HepG2 (cell line): ENCODE results near the gene SLC13A3. TPM values are rescaled to one million over a fixed set of nuclear protein-coding genes. Genes with fewer than 3 reads are reported as not detected.

Source experiments
- AKAP8 ChIP-seq: sonication (generic); formaldehyde crosslinking; IDR thresholded peaks from 2 replicates; pipeline ENCODE4 v1.5.1; 2020; ENCODE audit warnings: mild to moderate bottlenecking, missing genetic modification reagents
- ARHGAP35 ChIP-seq: sonication (generic); formaldehyde crosslinking; IDR thresholded peaks from 2 replicates; pipeline ENCODE4 v1.9.0; 2022; ENCODE audit warnings: mild to moderate bottlenecking, inconsistent platforms, moderate library complexity, missing genetic modification reagents, borderline replicate concordance
- CEBPB ChIP-seq: IDR thresholded peaks from 2 replicates; pipeline ENCODE4 v1.6.1; 2011; ENCODE audit warnings: low read depth, low read length, improper control_type of control experiment, borderline replicate concordance
- HDAC2 ChIP-seq: sonication (generic); formaldehyde crosslinking; IDR thresholded peaks from 2 replicates; pipeline ENCODE4 v1.4.0; 2020; ENCODE audit warnings: missing genetic modification reagents
- HNRNPK ChIP-seq: fragments of 200-400 bp; formaldehyde crosslinking; IDR thresholded peaks from 2 replicates; pipeline ENCODE4 v1.6.1; 2018; ENCODE audit warnings: low read length, low read depth, moderate library complexity, mild to moderate bottlenecking; ENCODE audit not compliant: poor library complexity, severe bottlenecking
- MEIS2 ChIP-seq: sonication (generic); formaldehyde crosslinking; IDR thresholded peaks from 2 replicates; pipeline ENCODE4 v1.9.0; 2021; ENCODE audit warnings: mild to moderate bottlenecking, missing genetic modification reagents
- NCOR1 ChIP-seq: fragments of 200-600 bp; sonication (generic); IDR thresholded peaks from 2 replicates; pipeline ENCODE4 v1.7.0; 2017; ENCODE audit warnings: antibody characterized with exemption, low read length, borderline replicate concordance
- PCBP2 ChIP-seq: fragments of 200-400 bp; formaldehyde crosslinking; optimal IDR thresholded peaks from 2 replicates; pipeline ENCODE3; 2018; ENCODE audit warnings: low read length, low read depth; ENCODE audit not compliant: poor library complexity, severe bottlenecking
- PHF8 ChIP-seq: sonication (generic); formaldehyde crosslinking; IDR thresholded peaks from 2 replicates; pipeline ENCODE4 v1.5.0; 2020; ENCODE audit warnings: missing genetic modification reagents
- SATB2 ChIP-seq: sonication (generic); formaldehyde crosslinking; IDR thresholded peaks from 2 replicates; pipeline ENCODE4 v1.5.0; 2020; ENCODE audit warnings: missing genetic modification reagents
- SRSF9 ChIP-seq: fragments of 200-400 bp; formaldehyde crosslinking; IDR thresholded peaks from 2 replicates; pipeline ENCODE4 v1.6.1; 2018; ENCODE audit warnings: borderline replicate concordance, mild to moderate bottlenecking, low read depth, low read length; ENCODE audit not compliant: insufficient read depth, poor library complexity, severe bottlenecking
- STAT5B ChIP-seq: sonication (generic); formaldehyde crosslinking; IDR thresholded peaks from 2 replicates; pipeline ENCODE4 v1.4.0; 2020; ENCODE audit warnings: missing genetic modification reagents
- SYNCRIP ChIP-seq: fragments of 200-400 bp; formaldehyde crosslinking; IDR thresholded peaks from 2 replicates; pipeline ENCODE4 v1.6.1; 2018; ENCODE audit warnings: mild to moderate bottlenecking, low read depth, low read length; ENCODE audit not compliant: insufficient read depth
- TOE1 ChIP-seq: sonication (generic); formaldehyde crosslinking; IDR thresholded peaks from 2 replicates; pipeline ENCODE4 v1.4.0; 2020; ENCODE audit warnings: mild to moderate bottlenecking, missing genetic modification reagents
- TSC22D2 ChIP-seq: sonication (generic); formaldehyde crosslinking; IDR thresholded peaks from 2 replicates; pipeline ENCODE4 v1.5.1; 2020; ENCODE audit warnings: missing genetic modification reagents, mild to moderate bottlenecking, borderline replicate concordance
- ZFP90 ChIP-seq: sonication (generic); formaldehyde crosslinking; IDR thresholded peaks from 2 replicates; pipeline ENCODE4 v1.8.0; 2022; ENCODE audit warnings: missing genetic modification reagents, mild to moderate bottlenecking, inconsistent platforms, borderline replicate concordance
- ZNF20 ChIP-seq: sonication (generic); formaldehyde crosslinking; IDR thresholded peaks from 2 replicates; pipeline ENCODE4 v1.4.0; 2020; ENCODE audit warnings: mild to moderate bottlenecking, moderate library complexity, missing genetic modification reagents
- ZNF235 ChIP-seq: sonication (generic); formaldehyde crosslinking; IDR thresholded peaks from 2 replicates; pipeline ENCODE4 v1.8.1; 2023; ENCODE audit warnings: mild to moderate bottlenecking, missing genetic modification reagents, borderline replicate concordance
- ZNF672 ChIP-seq: sonication (generic); formaldehyde crosslinking; IDR thresholded peaks from 2 replicates; pipeline ENCODE4 v1.8.1; 2022; ENCODE audit warnings: missing genetic modification reagents
- ZNF749 ChIP-seq: sonication (generic); formaldehyde crosslinking; IDR thresholded peaks from 2 replicates; pipeline ENCODE4 v1.8.0; 2022; ENCODE audit warnings: mild to moderate bottlenecking, missing genetic modification reagents, moderate library complexity, borderline replicate concordance
- ZNF773 ChIP-seq: sonication (generic); formaldehyde crosslinking; IDR thresholded peaks from 2 replicates; pipeline ENCODE4 v1.4.0; 2020; ENCODE audit warnings: missing genetic modification reagents, borderline replicate concordance
- ZNF83 ChIP-seq: sonication (generic); formaldehyde crosslinking; IDR thresholded peaks from 2 replicates; pipeline ENCODE4 v1.4.0; 2020; ENCODE audit warnings: missing genetic modification reagents, mild to moderate bottlenecking, borderline replicate concordance
- polyA plus RNA-seq, 8 experiments: library from polyadenylated mRNA; depleted of rRNA in 3 of 8; stranded (reverse) in 7 of 8; unstranded in 1 of 8; fragments of >200 nt; fragmentation: Illumina TruSeq in 4 of 8; extraction: Trizol in 4 of 8; gene quantifications; 2 replicates each; pipeline versions ENCODE4 v1.2.1 to v1.2.3, GENCODE V29; 2011 to 2016; ENCODE audit warnings: low read depth in 4 of 8, missing spikeins in 1 of 8, mixed read lengths in 1 of 8; ENCODE audit not compliant: insufficient read depth in 1 of 8
- total RNA-seq, 5 experiments: library from RNA; depleted of rRNA; stranded (reverse); fragments of >200 nt; fragmentation: Illumina TruSeq; extraction: Trizol; gene quantifications; 2 replicates each; pipeline ENCODE4 v1.2.3, GENCODE V29; 2016; ENCODE audit warnings: low read depth in 1 of 5
- TF ChIP-seq, protein P1 (sequence below): sonication (generic); formaldehyde crosslinking; IDR thresholded peaks from 2 replicates; pipeline ENCODE4 v1.5.1; 2020; ENCODE audit warnings: mild to moderate bottlenecking, missing genetic modification reagents
- TF ChIP-seq, protein P2 (sequence below): sonication (generic); formaldehyde crosslinking; conservative IDR thresholded peaks from 2 replicates; pipeline ENCODE4 v1.8.0; 2022; ENCODE audit warnings: low read depth, missing genetic modification reagents
- TF ChIP-seq, protein P3 (sequence below): sonication (generic); formaldehyde crosslinking; conservative IDR thresholded peaks from 2 replicates; pipeline ENCODE4 v1.4.0; 2020; ENCODE audit warnings: missing genetic modification reagents

The SLC13A3 gene
- total and polyA plus RNA-seq, 2 of the 13 experiments (the other 11 are each of a cell fraction or from before 2014, with no cell fraction given) = 66.5 to 76.0 TPM

DNA sequence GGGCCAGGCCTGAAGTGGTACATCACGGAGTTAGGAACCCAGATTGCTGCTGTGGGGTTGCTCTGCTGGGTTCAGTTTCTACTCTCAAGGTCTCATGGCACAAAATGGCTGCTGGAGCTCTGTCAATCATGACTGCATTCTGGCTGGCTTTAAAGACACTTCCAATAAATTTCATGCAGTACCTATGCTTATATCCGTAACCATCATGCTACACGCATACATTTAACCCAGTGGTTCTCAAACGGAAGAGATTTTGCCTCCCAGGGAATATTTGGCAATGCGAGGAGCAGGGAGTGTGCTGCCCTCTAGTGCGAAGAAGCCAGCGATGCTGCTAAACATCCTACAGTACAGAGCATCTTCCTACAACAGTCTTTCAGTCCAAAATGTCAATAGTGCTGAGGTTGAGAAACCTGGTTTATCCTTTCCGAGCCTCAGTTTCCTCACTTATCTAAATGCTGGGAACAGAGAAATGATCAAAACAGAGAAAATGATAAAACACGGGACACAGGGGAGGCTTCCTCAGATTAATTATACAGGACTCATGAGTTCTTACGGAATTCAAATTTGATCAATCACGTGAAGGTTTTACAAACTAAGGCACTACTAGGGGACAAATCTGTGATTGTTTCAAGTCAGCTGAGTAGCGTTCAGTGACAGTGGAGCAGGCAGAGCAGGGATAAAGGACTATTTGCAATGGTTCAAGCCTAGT, 48.5 kb upstream of the SLC13A3 start (continued):
- TF ChIP-seq ZNF235 (CRISPR knock-in tag) = no peak
- TF ChIP-seq SRSF9 = no peak
- TF ChIP-seq, protein P1, sequence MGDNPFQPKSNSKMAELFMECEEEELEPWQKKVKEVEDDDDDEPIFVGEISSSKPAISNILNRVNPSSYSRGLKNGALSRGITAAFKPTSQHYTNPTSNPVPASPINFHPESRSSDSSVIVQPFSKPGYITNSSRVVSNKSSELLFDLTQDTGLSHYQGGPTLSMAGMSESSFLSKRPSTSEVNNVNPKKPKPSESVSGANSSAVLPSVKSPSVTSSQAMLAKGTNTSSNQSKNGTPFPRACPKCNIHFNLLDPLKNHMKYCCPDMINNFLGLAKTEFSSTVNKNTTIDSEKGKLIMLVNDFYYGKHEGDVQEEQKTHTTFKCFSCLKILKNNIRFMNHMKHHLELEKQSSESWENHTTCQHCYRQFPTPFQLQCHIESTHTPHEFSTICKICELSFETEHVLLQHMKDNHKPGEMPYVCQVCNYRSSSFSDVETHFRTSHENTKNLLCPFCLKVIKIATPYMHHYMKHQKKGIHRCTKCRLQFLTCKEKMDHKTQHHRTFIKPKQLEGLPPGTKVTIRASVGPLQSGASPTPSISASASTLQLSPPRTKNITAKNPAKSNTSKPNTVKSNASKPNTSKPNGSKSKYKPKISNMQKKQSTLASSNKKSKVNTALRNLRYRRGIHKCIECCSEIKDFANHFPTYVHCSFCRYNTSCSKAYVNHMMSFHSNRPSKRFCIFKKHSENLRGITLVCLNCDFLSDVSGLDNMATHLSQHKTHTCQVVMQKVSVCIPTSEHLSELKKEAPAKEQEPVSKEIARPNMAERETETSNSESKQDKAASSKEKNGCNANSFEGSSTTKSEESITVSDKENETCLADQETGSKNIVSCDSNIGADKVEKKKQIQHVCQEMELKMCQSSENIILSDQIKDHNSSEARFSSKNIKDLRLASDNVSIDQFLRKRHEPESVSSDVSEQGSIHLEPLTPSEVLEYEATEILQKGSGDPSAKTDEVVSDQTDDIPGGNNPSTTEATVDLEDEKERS (CRISPR knock-in tag) = no peak
- no peak for TF ChIP-seq SYNCRIP
- no peak for TF ChIP-seq ZFP90 (CRISPR knock-in tag)
- no peak for TF ChIP-seq STAT5B
- no peak; the same call in 1 of the 2 replicates for TF ChIP-seq ARHGAP35
- TF ChIP-seq MEIS2 = no peak
- TF ChIP-seq ZNF773 (CRISPR knock-in tag) = no peak
- no peak for TF ChIP-seq ZNF83 (CRISPR knock-in tag)
- TF ChIP-seq CEBPB = peak; percentile 50; the same call in 1 of the 2 replicates
- peak; percentile 87; the same call in 1 of the 2 replicates for TF ChIP-seq TSC22D2 (CRISPR knock-in tag)
- no peak; the same call in 1 of the 2 replicates for TF ChIP-seq PHF8 (CRISPR knock-in tag)
- TF ChIP-seq SATB2 (CRISPR knock-in tag) = no peak
- peak; percentile 65; the same call in 1 of the 2 replicates for TF ChIP-seq HDAC2 (CRISPR knock-in tag)
- TF ChIP-seq, protein P2, sequence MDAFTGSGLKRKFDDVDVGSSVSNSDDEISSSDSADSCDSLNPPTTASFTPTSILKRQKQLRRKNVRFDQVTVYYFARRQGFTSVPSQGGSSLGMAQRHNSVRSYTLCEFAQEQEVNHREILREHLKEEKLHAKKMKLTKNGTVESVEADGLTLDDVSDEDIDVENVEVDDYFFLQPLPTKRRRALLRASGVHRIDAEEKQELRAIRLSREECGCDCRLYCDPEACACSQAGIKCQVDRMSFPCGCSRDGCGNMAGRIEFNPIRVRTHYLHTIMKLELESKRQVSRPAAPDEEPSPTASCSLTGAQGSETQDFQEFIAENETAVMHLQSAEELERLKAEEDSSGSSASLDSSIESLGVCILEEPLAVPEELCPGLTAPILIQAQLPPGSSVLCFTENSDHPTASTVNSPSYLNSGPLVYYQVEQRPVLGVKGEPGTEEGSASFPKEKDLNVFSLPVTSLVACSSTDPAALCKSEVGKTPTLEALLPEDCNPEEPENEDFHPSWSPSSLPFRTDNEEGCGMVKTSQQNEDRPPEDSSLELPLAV = no peak
- TF ChIP-seq, protein P3, sequence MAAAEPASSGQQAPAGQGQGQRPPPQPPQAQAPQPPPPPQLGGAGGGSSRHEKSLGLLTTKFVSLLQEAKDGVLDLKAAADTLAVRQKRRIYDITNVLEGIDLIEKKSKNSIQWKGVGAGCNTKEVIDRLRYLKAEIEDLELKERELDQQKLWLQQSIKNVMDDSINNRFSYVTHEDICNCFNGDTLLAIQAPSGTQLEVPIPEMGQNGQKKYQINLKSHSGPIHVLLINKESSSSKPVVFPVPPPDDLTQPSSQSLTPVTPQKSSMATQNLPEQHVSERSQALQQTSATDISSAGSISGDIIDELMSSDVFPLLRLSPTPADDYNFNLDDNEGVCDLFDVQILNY (CRISPR knock-in tag) = no peak
- no peak for TF ChIP-seq ZNF749 (CRISPR knock-in tag)
- TF ChIP-seq NCOR1 = no peak
- no peak for TF ChIP-seq ZNF20
- no peak for TF ChIP-seq PCBP2
- no peak for TF ChIP-seq ZNF672 (CRISPR knock-in tag)
- TF ChIP-seq AKAP8 = no peak
- no peak for TF ChIP-seq HNRNPK
- TF ChIP-seq TOE1 (CRISPR knock-in tag) = no peak
